GM12865 (cell line): ENCODE measurements around the gene CGN.

Source experiments
- DNase-seq: peaks from one replicate; pipeline ENCODE4 v3.0.0; 2010; ENCODE audit warnings: low read depth
- H3K4me3 ChIP-seq: 2 replicates; pipeline ENCODE4 v1.5.1; 2011; ENCODE audit warnings: mild to moderate bottlenecking, low read depth, low read length, control low read depth
- TF ChIP-seq, protein P1 (sequence below): IDR thresholded peaks from 2 replicates; pipeline ENCODE4 v1.5.1; 2011; ENCODE audit warnings: low read length, control low read depth, low read depth, inconsistent platforms; ENCODE audit not compliant: insufficient read depth; ENCODE audit errors: missing control alignments

Gene CGN

DNA sequence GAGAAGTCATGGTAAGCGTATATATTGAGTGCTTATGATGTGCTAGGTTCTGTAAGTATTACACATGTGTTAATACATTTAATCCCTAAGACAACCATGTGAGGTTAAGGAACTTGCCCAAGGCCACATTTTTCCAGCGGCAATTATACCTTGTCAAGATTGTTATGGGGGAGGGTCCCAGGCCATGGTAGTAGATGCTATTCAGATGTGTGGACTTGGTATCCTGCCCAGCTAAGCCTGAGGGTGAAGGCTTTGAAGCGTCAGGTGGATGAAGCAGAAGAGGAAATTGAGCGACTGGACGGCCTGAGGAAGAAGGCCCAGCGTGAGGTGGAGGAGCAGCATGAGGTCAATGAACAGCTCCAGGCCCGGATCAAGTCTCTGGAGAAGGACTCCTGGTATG, 25.3 kb downstream of the CGN start:
- DNase-seq, result no peak
- TF ChIP-seq, protein P1, sequence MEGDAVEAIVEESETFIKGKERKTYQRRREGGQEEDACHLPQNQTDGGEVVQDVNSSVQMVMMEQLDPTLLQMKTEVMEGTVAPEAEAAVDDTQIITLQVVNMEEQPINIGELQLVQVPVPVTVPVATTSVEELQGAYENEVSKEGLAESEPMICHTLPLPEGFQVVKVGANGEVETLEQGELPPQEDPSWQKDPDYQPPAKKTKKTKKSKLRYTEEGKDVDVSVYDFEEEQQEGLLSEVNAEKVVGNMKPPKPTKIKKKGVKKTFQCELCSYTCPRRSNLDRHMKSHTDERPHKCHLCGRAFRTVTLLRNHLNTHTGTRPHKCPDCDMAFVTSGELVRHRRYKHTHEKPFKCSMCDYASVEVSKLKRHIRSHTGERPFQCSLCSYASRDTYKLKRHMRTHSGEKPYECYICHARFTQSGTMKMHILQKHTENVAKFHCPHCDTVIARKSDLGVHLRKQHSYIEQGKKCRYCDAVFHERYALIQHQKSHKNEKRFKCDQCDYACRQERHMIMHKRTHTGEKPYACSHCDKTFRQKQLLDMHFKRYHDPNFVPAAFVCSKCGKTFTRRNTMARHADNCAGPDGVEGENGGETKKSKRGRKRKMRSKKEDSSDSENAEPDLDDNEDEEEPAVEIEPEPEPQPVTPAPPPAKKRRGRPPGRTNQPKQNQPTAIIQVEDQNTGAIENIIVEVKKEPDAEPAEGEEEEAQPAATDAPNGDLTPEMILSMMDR, result no peak
- H3K4me3 ChIP-seq, result no peak overlapping the region

GRCh38 chr1:151537112-151537511, 25.9 kb downstream of the CGN start:
- no peak for DNase-seq

DNA sequence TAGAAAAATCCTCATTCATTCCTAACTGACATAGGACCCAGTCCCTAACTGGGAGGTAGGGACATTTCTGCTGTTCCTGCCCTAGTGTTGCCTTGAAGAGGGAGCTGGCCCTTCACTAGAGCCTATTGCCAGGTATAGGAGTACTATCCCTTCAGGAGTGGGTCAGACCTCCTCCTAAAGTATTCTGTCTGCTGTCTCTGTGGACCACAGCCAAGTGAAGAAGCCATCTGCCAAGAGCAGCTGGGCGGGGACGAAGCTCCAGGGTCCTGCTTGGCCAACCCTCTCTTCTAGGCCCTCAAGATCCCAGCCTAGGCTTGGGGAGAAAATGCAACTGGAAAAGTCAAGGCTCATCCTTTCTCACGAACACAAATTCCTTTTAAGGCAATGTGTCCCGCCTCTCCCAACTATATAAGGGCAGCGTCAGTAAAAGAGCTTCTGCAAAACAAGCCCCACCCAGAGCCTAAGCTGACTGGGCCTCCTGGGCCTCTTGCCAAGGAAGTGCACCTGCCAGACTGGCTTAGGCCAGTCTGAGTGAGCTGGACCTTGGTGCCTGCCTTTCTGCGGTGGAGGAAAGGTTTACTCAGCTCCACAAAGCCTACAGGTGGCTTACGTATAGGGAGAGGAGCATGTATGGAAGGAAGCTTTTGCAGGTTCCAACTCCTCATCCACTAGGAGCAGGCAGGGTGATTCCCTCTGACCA, 28.3 kb downstream of the CGN start:
- DNase-seq, result peak; percentile 76
- peak overlapping the region; percentile 61 for H3K4me3 ChIP-seq
- TF ChIP-seq, protein P1, result no peak

More at GRCh38 chr1:151537112-151537511, 25.9 kb downstream of the CGN start:
- no peak overlapping the region for H3K4me3 ChIP-seq
- TF ChIP-seq, protein P1, result no peak

GRCh38 chr1:151540021-151540981, 29.1 kb downstream of the CGN start, which contains the start of gene TUFT1:
TSS of gene TUFT1 (plus strand) at chr1:151540309. CDS start at chr1:151540367, 58 bp downstream.
- TF ChIP-seq, protein P1, result no peak
- DNase-seq, result peak; percentile 91
- peak within 1 kb of the TSS; percentile 61 for H3K4me3 ChIP-seq

DNA sequence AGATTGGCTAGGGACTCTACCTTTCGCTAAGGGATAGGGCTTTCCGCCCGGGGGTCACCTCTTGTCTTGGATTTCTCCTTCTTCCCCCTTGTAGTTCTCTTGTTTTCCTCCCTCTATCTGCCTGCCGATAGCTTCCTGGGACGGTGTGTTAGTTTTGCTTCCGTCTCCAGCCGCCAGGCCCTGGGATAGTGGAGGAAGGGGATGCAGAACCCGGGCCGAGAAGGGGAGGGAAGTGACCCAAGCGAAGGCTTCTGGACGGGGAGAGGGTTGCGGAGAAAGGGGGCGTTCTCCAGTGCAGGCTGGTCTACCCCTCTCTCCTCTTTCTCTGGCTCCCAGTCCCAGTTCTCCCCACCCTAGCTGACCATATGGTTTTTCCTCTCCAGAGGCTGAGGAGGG, 29.8 kb downstream of the CGN start:
- H3K4me3 ChIP-seq, result no peak overlapping the region
- no peak for DNase-seq
- TF ChIP-seq, protein P1, result no peak

DNA sequence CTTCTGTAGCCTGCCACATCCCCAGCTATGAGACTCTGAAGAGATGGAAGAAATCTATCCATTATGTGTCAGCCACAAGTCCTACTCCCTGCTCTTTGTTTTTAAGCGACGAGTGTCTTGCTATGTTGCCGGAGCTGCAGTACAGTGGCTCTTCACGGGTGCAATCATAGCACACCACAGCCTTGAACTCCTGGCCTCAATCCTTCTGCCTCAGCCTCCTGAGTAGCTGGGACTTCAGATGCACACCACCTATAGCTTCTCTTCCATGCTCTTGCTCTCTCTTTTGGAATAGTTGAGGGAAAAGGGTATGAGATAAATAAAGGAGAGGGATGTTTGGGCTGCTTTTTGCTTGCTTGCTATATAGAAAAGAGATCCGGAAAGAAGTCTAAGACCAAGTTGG, 30.6 kb downstream of the CGN start:
- no peak for DNase-seq
- TF ChIP-seq, protein P1, result no peak
- H3K4me3 ChIP-seq, result no peak overlapping the region
